SKM-1 treated with dmso at 0.1 percent for 144 hours (cell line): ENCODE data around the gene MTHFD2L.
"Not testable (repeated sequence)": the region's sequence is repeated elsewhere in the genome, so short reads cannot be mapped to it uniquely, and the experiment has no call there.

Experiments used
- DNase-seq: peaks from one replicate; lab custom pipeline; 2025; ENCODE audit not compliant: unreplicated experiment; lab: John Stamatoyannopoulos, UW

Gene MTHFD2L

DNA sequence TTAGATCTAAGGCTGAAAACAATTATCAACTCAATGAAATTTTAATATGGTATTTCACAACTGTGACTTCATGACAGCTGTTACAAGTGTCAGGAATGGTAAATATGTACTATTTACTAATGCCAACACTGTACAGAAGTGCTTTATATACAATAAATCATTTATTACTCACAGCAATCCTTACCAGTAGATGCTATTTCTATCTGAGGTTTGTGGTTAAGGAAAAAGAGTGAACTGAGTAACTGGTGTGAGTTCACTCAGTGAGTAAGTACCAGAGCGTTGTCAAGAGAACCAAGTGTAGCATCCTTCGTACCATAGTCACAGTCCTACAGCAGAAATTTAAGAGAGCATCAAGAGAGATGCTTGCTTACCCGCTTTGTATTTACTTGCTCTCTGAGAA is 23.3 kb downstream of the MTHFD2L start:
- no peak for DNase-seq

DNA sequence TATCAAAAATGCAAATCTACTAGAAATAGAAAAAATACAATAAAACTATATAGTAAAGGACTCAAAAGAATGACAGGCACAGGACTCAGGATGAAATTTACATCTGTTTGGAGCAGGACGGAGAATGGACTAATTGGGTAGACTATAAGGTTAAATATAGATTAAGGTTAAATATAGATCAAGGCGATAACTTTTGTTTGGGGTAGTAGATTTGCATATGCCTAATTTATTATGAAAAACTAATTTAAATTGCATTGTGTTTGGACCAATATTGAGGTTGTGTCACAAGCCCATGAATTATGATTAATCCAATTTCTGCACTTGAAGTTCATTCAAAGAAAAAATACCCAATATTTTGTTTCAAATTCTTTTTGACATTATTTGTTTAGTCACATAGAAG is 31.0 kb downstream of the MTHFD2L start:
- no peak for DNase-seq

DNA sequence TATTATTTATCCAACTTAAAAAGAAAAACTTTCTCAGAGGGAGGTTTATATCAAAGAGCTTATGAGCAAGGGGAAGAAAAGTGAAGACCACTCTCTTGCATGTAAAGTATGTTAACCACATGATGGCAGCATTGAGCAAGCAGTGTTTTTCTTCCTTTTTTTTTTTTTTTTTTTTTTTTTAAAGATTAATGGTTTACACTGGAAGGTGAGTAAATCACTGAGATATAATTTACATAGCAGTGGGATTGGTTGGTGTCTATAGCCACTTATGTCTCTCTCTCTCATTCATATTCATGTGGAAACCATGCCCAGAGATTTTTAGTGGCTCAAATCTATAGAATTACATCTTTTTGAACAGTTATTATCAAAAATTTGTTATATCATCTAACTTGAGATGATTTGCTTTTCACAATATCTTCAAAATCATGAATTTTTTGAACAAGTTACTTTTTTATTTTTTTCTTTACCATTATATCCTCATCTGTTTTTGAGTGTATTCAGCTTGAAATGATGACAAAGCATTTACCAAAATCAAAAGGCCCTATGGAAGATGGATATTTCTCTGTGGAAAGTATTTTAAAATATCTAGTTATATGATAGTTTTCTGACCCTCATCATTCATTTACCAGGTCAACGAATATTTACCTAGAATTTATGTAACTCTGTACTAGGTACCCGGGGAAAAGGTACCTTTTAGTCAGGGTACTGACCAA is 31.6 kb downstream of the MTHFD2L start:
- peak; percentile 8 for DNase-seq

DNA sequence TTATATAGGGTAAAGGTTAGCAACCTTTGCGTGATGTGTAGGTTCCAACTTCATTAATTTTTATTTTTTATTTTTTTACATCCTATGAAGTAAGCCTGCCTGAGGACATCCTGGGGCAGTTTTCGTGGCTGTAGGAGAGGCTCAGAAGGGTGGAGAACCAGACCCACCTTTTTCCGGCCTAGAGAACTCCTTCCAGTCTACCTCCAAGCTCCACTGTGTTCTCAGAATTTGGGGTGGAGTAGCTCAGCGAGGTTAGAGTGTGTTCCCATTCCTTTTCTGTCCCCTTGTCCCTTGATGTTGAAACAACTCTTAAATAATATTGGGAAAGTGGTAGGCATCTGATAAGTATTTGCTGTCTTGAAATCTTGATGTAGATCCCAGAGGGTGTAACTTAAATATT is 32.4 kb downstream of the MTHFD2L start:
- DNase-seq = no peak

DNA sequence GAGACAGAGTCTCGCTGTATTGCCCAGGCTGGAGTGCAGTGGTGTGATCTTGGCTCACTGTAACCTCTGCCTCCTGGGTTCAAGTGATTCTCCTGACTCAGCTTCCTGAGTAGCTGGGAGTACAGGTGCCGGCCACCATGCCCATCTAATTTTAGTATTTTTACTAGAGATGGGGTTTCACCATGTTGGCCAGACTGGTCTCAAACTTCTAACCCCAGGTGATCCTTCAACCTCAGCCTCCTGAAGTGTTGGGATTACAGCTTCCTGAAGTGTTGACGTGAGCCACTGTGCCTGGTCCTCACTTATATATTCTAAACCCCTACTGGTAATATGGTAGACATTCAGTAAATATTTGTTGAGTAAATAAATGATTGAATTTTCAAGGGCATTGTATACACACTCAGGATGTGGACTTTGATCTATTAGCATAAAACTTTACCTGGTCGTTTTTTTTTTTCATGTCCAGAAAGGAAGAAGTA is 33.0 kb downstream of the MTHFD2L start:
- DNase-seq = no peak

DNA sequence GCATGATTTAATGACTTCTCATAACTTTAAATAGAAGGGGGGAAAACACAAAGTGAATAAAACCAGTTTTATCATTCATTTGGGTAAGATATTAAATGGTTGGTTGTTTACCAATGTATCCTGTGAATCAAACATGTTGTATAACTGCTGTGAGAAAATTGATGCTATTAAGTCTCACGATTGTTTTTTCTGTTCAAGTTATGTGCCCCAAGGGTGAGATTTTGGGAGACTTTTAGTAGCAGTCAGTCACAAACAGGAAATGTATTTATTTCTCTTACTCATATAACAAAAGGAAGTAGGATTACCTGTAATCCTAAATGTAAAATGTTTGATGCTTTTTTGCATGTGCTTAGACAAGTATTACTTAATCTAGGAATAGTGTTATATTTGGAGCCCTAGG is 39.2 kb downstream of the MTHFD2L start:
- DNase-seq = no peak

DNA sequence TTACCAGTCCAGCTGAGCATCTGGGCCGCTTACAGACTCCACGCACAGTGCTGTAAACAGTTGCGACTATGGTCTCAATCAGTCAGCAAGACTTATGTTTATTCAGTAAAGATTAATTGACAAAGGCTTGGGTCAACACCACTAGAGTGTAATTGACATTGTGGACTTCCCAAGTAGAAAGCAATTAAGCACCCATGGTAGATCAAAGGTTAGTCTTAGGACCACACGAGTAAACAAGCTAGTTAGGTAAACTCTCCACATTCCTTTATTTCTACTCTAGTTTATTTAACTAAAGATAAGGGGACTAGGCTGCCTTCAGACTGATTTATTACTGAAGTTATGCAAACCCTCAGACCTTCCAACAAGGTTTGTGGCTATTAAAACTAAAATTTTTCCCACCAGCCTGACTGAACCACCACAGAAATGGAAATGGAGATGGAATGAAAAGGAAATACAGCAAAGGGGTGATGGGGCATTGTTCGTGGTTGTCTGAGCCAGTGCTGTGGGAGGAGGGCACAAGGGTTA is 44.2 kb downstream of the MTHFD2L start:
- DNase-seq = no peak

DNA sequence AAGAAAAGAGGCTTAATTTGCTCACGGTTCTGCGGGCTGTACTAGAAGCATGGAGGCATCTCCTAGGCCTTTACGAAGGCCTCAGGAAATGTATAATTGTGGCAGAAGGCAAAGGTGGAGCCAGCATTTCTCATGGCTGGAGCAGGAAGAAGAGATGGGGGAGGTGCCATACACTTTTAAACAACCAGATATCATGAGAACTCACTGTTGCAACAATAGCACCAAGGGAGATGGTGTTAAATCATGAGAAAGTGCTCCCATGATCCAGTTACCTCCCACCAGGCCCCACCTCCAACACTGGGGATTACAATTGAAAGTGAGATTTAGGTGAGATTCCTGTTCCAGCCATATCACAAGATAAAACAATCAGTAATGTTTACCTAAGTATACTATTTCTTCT is 45.5 kb downstream of the MTHFD2L start:
- DNase-seq = no peak

DNA sequence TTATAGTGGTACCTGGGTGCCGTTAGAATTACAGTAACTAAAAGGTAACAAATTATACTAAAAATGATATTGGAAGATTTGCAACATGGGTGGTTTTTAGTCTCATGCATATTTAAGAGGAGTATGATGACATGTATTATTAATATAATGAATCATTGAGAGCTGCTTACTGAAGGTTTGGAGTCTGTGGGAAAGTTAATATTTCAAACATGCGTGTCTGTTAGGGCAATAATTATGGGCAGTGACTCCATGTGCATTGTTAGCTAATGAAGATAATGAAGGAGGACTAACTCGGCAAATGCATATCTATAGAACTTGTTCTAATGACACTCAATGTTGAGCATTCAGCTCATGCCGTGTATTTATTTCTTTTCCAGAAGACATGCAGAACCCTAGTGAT is 47.1 kb downstream of the MTHFD2L start:
- DNase-seq = no peak

DNA sequence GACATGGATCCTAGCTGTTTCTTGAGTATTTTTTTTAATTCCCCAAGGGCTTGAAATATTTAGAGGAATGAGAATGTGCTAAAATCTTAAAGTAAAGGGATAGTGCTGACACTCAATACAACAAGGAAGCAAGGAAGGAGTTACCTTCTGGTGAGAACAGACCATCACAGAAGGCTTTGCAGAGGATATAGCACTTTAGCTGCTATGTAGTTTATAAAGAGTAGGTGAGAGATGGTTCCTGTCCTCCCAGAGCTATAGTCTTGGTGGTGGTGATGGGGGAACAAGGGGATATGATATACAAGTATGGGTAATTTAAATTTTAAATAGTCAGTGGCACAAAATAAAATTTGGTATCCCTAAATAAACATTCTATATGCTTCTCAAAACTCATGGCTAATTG is 47.6 kb downstream of the MTHFD2L start:
- DNase-seq = no peak

DNA sequence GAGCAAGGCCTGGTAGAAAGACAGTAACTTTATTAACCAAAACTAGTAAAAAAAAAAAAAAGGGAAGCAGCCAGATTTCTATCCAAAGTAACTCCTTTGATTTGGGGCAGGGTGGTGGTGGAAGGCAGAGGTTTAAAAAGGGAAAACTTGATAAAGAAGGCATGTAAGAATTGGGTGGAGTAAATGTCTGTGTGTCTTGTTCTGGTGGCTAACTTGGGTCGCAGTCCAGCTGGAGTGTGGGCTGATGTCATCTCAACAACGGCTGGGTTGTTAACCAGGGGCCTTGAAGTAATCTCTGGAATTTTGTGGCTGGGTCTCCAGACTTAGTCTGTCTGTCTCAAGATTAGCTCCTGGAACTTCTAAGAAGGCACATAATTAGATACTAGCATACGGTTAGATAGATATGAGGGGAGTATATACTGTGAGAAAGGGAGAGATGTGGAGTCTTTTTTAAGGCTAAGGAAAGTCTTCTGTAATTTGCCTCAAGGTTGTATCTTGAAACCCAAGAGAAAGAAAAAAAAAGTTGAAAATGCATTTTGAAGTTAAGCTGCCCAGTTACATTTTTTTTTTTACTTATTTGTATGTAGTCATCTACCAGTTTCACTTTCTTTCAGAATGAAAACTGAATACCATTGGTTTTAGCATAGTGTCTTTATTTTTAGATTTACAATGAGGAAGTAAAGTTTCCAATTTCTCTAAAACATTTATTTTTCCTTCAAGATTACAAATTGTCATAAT is 48.3 kb downstream of the MTHFD2L start:
- no peak for DNase-seq

DNA sequence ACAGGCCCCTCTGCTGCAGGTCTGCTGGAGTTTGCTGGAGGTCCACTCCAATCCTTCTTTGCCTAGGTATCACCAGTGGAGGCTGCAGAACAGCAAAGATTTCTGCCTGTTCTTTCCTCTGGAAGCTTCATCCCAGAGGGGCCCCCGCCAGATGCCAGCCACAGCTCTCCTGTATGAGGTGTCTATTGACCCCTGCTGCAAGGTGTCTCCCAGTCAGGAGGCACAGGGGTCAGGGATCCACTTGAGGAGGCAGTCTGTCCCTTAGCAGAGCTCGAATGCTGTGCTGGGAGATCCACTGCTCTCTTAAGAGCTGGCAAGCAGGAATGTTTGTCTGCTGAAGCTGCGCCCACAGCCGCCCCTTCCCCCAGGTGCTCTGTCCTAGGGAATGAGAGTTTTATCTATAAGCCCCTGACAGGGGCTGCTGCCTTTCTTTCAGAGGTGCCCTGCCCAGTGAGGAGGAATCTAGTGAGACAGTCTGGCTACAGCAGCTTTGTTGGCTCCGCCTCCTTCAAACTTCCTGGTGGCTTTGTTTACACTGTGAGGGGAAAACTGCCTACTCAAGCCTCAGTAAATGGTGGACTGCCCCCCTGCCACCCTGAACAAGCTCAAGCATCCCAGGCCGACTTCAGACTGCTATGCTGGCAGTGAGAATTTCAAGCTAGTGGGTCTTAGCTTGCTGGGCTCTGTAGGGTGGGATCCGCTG is 56.7 kb downstream of the MTHFD2L start:
- not testable (repeated sequence) for DNase-seq

DNA sequence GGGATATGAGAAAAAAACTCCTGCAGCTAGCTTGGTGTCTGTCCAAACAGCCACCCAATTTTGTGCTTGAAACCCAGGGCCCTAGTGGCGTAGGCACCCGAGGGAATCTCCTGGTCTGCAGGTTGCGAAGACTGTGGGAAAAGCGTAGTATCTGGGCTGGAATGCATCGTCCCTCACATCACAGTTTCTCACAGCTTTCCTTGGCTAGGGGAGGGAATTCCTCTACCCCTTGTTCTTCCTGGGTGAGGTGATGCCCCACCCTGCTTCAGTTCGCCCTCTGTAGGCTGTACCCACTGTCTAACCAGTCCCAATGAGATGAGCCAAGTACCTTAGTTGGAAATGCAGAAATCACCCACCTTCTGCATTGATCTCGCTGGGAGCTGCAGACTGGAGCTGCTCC is 57.3 kb downstream of the MTHFD2L start:
- not testable (repeated sequence) for DNase-seq

DNA sequence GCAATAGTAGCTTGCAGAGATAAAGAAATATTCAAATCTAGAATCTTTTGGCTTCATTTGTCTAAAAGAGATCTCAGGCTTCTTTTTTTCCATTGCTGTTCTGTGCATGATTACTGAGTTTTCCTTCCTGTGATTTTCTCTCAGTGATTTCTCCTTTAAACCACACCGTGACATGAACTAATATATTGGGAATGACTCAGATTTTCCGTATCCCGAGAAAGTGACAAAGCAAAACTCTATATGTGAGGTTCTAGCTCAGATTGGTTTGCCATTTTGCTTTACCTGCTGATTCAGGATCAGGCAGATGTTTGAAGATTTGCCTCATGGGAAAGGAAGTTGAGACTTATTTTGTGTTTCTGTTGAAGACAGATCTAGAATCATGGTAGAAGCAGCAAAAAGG is 59.4 kb downstream of the MTHFD2L start:
- no peak for DNase-seq

DNA sequence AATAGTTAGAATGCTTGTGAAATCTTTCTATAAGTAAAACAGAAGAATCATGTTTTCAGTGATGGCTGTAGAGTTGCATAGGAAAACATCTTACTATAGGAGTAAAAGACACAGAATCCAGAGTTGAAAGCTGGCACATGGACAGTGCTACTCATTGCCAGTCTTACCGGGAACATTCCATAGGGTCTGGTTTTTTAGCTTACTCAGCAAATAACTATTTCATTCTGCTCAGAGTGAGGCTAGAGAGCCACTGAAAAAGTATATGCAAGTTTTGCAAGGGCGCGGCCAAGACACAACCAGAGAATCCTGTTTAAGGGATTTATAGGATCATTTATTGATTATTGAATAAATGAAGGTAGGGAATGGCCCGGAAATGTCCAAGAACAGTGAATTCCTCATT is 60.3 kb downstream of the MTHFD2L start:
- no peak for DNase-seq

DNA sequence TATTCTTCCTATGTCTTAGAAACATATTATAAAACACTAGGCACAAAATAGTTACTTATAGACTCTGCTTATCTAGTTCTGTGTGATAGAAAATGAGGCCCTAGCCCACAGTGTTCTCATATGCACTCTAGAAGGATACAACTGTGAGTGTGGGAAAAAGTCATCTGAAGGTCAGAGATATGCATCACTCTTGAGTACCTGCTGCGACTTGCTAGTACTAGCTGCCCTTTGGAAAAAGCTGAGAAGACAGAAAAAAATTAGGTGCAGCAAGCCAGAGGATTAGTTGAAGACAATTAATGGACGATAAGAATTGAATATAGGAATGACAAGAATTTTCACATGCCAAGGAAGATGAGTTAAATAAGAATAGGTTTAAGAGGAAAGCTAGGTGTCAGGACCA is 61.3 kb downstream of the MTHFD2L start:
- DNase-seq = no peak

DNA sequence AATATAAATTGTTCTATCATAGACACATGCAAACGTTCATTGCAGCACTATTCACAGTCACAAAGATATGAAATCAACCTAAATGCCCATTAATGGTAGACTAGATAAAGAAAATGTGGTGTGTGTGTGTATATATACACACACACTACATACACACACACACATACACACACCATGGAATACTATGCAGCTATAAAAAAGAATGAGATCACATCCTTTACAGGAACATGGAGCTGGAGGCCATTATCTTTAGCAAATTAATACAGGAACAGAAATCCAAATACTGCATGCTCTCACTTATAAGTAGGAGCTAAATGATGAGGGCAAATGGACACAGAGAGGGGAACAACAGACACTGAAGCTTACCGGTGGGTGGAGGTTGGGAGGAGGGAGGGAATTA is 65.2 kb downstream of the MTHFD2L start:
- DNase-seq = no peak

DNA sequence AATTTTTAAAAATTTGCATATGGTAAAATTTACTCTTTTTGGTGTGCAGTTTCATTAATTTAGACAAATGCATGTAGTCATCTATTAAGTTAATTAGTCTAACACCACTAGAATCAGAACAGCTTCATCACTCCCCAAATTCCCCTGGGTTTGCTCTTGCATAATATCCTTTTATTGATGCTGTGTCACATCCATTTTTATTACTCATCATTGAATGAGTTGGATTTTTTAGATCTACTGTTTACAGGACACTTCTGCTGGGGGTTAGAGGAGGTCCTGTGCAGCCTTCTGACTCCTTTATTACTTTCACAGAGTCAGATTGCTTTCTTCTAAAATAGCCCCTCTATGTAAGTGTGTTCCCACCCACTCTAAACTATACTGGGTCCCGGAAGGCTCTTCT is 65.9 kb downstream of the MTHFD2L start:
- DNase-seq = no peak

DNA sequence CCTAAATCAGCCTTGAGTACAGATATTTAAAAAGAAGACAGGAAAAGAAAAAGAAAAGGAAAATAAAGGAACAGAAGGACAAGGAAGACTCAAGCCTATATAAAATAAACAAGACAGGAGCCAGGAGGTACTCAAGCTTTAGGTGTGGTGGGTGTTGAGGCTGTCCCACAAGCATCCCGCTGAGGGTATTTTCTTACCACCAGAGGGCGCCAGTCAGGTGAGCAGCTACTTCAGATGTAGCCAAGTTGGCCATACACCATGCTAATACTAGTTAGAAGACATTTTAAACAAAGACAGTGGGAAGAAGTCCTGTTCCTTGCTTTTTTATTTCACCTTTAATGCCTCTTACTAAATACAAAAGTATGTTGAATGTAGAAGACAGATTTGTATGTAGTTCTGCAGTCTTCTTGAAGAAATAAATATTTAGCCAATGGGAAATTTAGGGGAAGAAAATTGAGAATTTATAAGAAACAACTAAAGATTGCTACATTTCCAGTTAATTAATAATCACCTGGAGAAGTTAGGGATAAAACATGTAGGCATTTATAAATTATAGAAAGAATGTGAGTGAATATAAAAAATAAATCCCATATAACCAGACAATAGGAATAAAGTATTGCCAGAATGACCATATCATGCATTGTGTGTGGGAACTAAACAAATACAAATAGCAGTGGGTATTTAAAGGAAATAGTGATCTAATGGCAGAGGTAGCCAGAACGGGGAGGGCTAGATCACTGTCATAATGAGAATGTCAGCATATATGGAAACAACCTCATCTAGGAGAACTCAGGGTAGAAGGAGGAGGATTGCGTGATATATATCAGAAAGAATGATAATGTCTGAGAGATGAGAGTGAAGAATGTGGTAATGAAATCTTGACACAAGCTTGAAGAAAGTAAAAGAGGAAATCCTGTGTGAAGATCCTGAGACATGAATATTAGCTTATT is 71.0 kb downstream of the MTHFD2L start:
- peak; percentile 58 for DNase-seq

DNA sequence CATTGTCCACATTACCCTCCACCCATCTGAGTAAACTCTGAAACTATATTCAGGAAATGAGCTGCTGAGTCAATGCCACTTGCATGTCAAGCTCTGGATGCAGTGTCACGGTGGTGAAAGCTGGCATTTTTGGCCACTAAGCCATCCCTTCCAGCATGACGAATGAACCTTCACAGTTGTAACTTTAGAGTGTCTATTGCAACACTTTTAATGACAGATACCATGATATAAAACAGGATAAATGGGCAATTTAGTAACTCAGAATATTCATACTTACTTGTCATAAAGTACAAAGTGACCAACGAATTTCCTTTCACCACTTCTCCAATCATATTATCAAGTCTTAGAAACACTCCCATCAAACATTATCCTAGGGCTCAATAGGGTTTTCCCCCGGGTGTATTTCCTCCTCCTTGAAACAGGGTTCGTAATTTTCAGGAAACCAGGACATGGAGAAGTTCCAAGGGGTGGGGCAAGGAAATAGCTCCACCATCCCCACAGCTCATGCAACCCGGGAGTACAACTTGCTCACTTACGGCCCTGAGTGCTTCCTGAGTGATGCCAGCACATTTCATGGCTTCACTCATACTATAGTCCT is 73.1 kb downstream of the MTHFD2L start:
- DNase-seq = no peak
